Glutamatergic neuron (in vitro differentiated cells): ENCODE results near the gene TSPAN2. TPM values are rescaled to one million over a fixed set of nuclear protein-coding genes. Genes with fewer than 3 reads are reported as not detected.

Experiments
- DNase-seq: peaks from one replicate; pipeline ENCODE4 v3.0.0; 2022
- H3K27ac Mint-ChIP-seq: one replicate; pipeline ENCODE4 v1.8.0; 2020; ENCODE audit warnings: mild to moderate bottlenecking, mixed read lengths, inconsistent platforms; ENCODE audit not compliant: unreplicated experiment
- H3K27me3 Mint-ChIP-seq: one replicate; pipeline ENCODE4 v1.8.0; 2020; ENCODE audit warnings: mild to moderate bottlenecking, moderate library complexity, mixed read lengths, inconsistent platforms; ENCODE audit not compliant: unreplicated experiment
- H3K36me3 Mint-ChIP-seq: one replicate; pipeline ENCODE4 v1.8.0; 2020; ENCODE audit warnings: mild to moderate bottlenecking, mixed read lengths, inconsistent platforms; ENCODE audit not compliant: unreplicated experiment
- H3K4me1 Mint-ChIP-seq: one replicate; pipeline ENCODE4 v1.8.0; 2020; ENCODE audit warnings: mild to moderate bottlenecking, low read depth, mixed read lengths, inconsistent platforms; ENCODE audit not compliant: unreplicated experiment
- H3K4me3 Mint-ChIP-seq: one replicate; pipeline ENCODE4 v1.8.0; 2020; ENCODE audit warnings: mild to moderate bottlenecking, mixed read lengths, inconsistent platforms; ENCODE audit not compliant: unreplicated experiment
- H3K9me3 Mint-ChIP-seq: one replicate; pipeline ENCODE4 v1.8.0; 2020; ENCODE audit warnings: mild to moderate bottlenecking, moderate library complexity, mixed read lengths, inconsistent platforms; ENCODE audit not compliant: unreplicated experiment
- CTCF ChIP-seq: fragments of 200-600 bp; sonication (generic); IDR thresholded peaks from one replicate; pipeline ENCODE4 v1.5.0; 2021; ENCODE audit not compliant: partially characterized antibody, unreplicated experiment
- total RNA-seq: library from RNA; stranded (reverse); fragmentation: NEBNext Ultra II Directional; extraction: Animal tissue kit (Norgen Biotek cat#: 25700); gene quantifications from one replicate; pipeline ENCODE4 v1.2.1, GENCODE V29; 2021; ENCODE audit not compliant: unreplicated experiment

TSPAN2 gene
- total RNA-seq, 1 donor from 2014 or later: 11.2 TPM

GRCh38 chr1:115077984-115078330 is 11.3 kb downstream of the TSPAN2 start:
- no peaks in the 10 kb centered on the region for H3K36me3 Mint-ChIP-seq
- no peaks in the 10 kb centered on the region for H3K27me3 Mint-ChIP-seq
- no peak for DNase-seq
- H3K4me3 Mint-ChIP-seq: no peak overlapping the region
- H3K4me1 Mint-ChIP-seq: peaks cover 6% of the 10 kb centered on the region
- no peaks in the 10 kb centered on the region for H3K9me3 Mint-ChIP-seq
- no peak for TF ChIP-seq CTCF
- no peak overlapping the region for H3K27ac Mint-ChIP-seq

GRCh38 chr1:115077286-115077983 is 11.9 kb downstream of the TSPAN2 start:
- no peaks in the 10 kb centered on the region for H3K9me3 Mint-ChIP-seq
- no peak overlapping the region for H3K27ac Mint-ChIP-seq
- H3K4me1 Mint-ChIP-seq: peaks cover 9% of the 10 kb centered on the region
- no peak overlapping the region for H3K4me3 Mint-ChIP-seq
- DNase-seq: no peak
- H3K27me3 Mint-ChIP-seq: no peaks in the 10 kb centered on the region
- H3K36me3 Mint-ChIP-seq: no peaks in the 10 kb centered on the region
- no peak for TF ChIP-seq CTCF

- Mint-ChIP-seq H3K27me3 (no peaks in the 10 kb centered on the region), H3K4me3 (no peak overlapping the region), H3K36me3 (no peaks in the 10 kb centered on the region), H3K9me3 (no peaks in the 10 kb centered on the region), H3K27ac (no peak overlapping the region), H3K4me1 (peaks cover 14% of the 10 kb centered on the region)
- DNase-seq: no peak
- no peak for TF ChIP-seq CTCF
Measured at GRCh38 chr1:115076384-115076915, 12.9 kb downstream of the TSPAN2 start.

- H3K9me3 Mint-ChIP-seq: no peaks in the 10 kb centered on the region
- peaks cover 17% of the 10 kb centered on the region for H3K4me1 Mint-ChIP-seq
- H3K36me3 Mint-ChIP-seq: no peaks in the 10 kb centered on the region
- TF ChIP-seq CTCF: no peak
- no peak for DNase-seq
- H3K27ac Mint-ChIP-seq: no peak overlapping the region
- no peak overlapping the region for H3K4me3 Mint-ChIP-seq
- no peaks in the 10 kb centered on the region for H3K27me3 Mint-ChIP-seq
Measured at GRCh38 chr1:115074839-115075534, 14.3 kb downstream of the TSPAN2 start.
